Stimulated activated naive B cell treated with anti-CD40 and anti-IgM and Interleukin-4, amounts not matched to agents 10 μg/mL and 1 μg/mL and 100 μg/mL, for 72 hours (primary cell): ENCODE results near the gene KAZN.

Experiments used
- ATAC-seq, 2 donors: fragments of 150-1000 bp; cut with Tn5 transposase; replicated peaks; 2 replicates each; pipeline ENCODE4 v1.10.0; 2021; ENCODE audit warnings: moderate library complexity in 1 of 2
- DNase-seq: peaks from one replicate; pipeline ENCODE4 v3.0.0; 2021
- H3K27ac Mint-ChIP-seq: one replicate; pipeline ENCODE4 v1.8.0; 2022; ENCODE audit warnings: mild to moderate bottlenecking, mixed read lengths
- H3K27me3 Mint-ChIP-seq, 2 donors: one replicate each; pipeline ENCODE4 v1.8.0; 2022; ENCODE audit warnings: mixed read lengths in 2 of 2
- H3K36me3 Mint-ChIP-seq, 2 donors: one replicate each; pipeline ENCODE4 v1.8.0; 2022; ENCODE audit warnings: mixed read lengths in 2 of 2, mild to moderate bottlenecking in 1 of 2
- H3K4me1 Mint-ChIP-seq, 2 donors: one replicate each; pipeline ENCODE4 v1.8.0; 2022; ENCODE audit warnings: mixed read lengths in 2 of 2, mild to moderate bottlenecking in 1 of 2
- H3K4me3 Mint-ChIP-seq, 2 donors: one replicate each; pipeline ENCODE4 v1.8.0; 2022; ENCODE audit warnings: mild to moderate bottlenecking in 2 of 2, mixed read lengths in 2 of 2, moderate library complexity in 1 of 2
- H3K9me3 Mint-ChIP-seq, 2 donors: one replicate each; pipeline ENCODE4 v1.8.0; 2022; ENCODE audit warnings: mixed read lengths in 2 of 2, mild to moderate bottlenecking in 1 of 2

Gene KAZN

DNA sequence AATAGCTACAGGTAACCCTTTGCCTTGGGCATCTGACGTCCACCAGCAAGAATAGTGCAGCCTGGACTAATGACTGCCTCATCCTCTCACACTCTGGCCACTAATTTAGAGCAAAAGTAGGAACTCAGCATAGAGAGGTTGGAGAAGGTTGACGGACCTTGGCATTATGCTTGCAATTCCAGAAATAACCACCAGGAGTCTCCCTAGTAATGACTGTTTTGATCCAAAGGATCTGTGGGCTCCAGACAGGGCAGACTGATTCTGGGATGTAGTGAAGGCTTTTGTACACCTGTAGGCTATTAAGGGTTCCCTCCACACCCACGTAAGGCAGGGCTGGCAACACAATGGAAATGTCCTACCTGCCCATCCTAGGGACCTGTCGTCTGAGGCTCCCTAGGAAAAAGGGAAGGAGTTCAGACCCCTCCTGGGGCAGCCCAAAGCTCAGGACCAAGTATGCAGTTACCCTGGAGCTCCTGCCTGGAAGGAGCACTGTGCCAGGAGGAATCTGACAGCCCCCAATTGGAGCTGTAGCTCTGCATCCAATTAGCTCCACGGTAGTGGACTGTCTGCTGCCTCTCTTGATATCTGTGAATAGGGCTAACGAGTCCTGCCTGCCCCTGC, 464.1 kb downstream of the KAZN start:
- no peak for ATAC-seq
- no peaks in the 10 kb centered on the region for H3K36me3 Mint-ChIP-seq
- no peaks in the 10 kb centered on the region for H3K4me1 Mint-ChIP-seq
- DNase-seq: no peak
- H3K9me3 Mint-ChIP-seq: peaks cover 0 to 5% of the 10 kb centered on the region in 2 donors
- no peak overlapping the region for H3K27ac Mint-ChIP-seq
- no peak overlapping the region for H3K4me3 Mint-ChIP-seq
- H3K27me3 Mint-ChIP-seq: peaks cover 0 to 6% of the 10 kb centered on the region in 2 donors

DNA sequence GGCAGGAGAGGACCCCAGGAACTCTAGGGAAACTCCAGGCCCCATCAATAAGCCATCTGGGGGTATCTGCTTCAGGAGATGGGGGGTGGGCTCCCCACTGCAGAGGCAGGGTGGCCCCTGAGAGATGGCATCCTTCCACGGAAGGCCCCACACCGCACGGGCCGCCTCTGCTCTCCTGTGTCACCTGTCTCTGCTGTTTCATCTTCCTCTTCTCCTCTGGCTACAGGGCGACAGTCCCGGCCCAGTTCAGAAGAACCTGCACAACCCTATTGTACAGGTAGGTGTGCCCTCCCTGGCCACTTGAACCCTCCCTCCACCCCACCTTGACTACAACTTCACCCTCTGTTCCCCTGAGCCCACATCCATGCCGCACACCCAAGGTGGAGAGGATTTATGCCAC, 464.9 kb downstream of the KAZN start:
- DNase-seq (no peak), ATAC-seq (no peak)
- Mint-ChIP-seq H3K4me1 (no peaks in the 10 kb centered on the region), H3K36me3 (no peaks in the 10 kb centered on the region), H3K9me3 (peaks cover 0 to 5% of the 10 kb centered on the region in 2 donors), H3K27ac (no peak overlapping the region), H3K27me3 (no peaks in the 10 kb centered on the region), H3K4me3 (no peak overlapping the region)

DNA sequence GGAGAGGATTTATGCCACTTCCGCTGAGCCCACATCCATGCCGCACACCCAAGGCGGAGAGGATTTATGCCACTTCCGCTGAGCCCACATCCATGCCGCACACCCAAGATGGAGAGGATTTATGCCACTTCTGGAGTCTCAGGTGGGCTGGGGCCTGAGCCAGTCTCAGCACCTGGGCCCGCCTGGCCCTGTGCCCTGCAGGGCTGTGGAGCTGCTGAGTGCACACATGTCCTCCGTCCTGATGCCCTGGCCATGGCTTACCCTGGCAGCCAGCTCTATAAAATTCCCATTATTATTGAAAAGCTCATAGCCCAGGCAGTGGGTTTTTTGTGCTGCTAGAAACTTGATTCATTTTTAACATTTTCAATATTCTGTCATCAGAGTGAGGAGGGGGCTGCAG, 465.3 kb downstream of the KAZN start:
- DNase-seq (no peak), ATAC-seq (no peak)
- H3K27ac Mint-ChIP-seq: no peak overlapping the region
- H3K27me3 Mint-ChIP-seq: no peaks in the 10 kb centered on the region
- peaks cover 0 to 5% of the 10 kb centered on the region in 2 donors for H3K9me3 Mint-ChIP-seq
- H3K36me3 Mint-ChIP-seq: no peaks in the 10 kb centered on the region
- no peak overlapping the region for H3K4me3 Mint-ChIP-seq
- H3K4me1 Mint-ChIP-seq: no peaks in the 10 kb centered on the region

DNA sequence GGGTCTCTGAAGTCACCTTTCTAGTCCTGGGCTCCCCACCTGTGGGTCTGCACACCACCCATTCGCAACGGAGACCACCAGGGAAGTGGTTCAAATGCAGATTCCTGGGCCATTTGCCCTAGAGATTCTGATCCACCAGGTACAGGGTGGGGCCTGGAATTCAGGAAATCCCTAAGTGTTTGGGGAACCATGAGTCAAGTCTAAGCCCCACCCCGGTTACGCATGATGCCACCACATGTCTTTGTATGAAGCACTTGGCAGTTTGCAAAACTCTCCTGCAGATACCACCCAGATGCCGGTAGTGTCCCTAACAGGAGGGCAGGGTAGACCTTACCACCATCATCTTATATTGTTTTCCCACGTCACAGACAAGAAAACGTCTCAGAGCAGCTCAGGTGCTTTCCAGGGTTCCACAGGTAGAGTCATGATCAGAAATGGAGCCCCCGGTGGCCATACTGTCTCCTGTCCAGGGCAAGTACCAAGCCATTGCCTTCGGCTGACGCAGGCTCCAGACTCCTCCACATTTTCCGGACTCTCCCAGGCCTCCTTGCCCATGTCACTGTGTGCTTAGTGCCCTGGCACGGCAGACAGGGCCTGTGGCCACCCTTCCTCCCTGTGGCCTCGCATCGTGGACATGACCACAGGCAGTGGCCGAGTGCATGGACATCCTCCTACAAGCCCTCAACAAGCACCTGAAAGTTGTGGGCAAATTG, 465.9 kb downstream of the KAZN start:
- Mint-ChIP-seq H3K4me1 (no peaks in the 10 kb centered on the region), H3K27me3 (no peaks in the 10 kb centered on the region), H3K36me3 (no peaks in the 10 kb centered on the region), H3K4me3 (no peak overlapping the region), H3K27ac (no peak overlapping the region), H3K9me3 (peaks cover 0 to 5% of the 10 kb centered on the region in 2 donors)
- no peak for ATAC-seq
- DNase-seq: no peak

DNA sequence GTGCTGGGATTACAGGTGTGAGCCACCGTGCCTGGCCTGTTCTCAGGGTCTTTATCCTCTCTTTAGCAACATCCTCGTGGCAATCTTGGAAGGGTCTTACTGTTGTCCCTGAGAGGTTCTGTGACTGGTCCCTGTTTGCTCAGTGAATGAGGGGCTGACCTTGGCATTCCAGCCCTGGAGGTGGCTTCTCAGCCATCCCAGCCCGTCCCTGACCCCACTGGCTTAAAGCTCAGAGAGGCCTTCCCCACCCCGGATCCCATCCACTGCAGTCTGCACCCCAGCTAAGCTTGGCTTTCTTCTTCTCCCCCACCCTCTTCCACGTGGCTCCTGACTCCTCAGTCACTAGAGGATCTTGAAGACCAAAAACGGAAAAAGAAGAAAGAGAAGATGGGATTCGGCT, 466.8 kb downstream of the KAZN start:
- ATAC-seq (no peak), DNase-seq (no peak)
- H3K27ac Mint-ChIP-seq: no peak overlapping the region
- H3K36me3 Mint-ChIP-seq: no peaks in the 10 kb centered on the region
- no peak overlapping the region for H3K4me3 Mint-ChIP-seq
- H3K4me1 Mint-ChIP-seq: no peaks in the 10 kb centered on the region
- H3K27me3 Mint-ChIP-seq: no peaks in the 10 kb centered on the region
- peaks cover 0 to 5% of the 10 kb centered on the region in 2 donors for H3K9me3 Mint-ChIP-seq

DNA sequence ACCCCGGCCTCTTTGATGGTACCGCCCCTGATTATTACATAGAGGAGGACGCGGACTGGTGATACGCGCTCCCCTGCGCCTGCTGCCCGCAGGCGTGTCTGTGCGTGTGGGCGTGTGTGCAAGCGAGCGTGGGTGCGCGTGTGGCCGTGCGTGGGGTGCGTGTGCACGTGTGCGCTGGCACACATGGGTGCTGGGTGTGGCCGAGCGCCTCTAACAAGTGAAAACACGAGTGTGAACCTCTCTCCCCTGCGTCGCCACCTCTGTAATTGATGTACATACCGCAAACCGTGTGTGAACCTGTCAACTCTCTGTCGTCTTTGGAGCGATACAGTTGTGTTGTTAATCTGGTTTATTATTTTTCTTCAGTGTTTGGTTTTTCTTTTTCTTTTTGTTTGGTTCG, 467.3 kb downstream of the KAZN start:
- no peaks in the 10 kb centered on the region for H3K36me3 Mint-ChIP-seq
- H3K27ac Mint-ChIP-seq: no peak overlapping the region
- no peaks in the 10 kb centered on the region for H3K4me1 Mint-ChIP-seq
- peaks cover 0 to 5% of the 10 kb centered on the region in 2 donors for H3K9me3 Mint-ChIP-seq
- ATAC-seq (no peak), DNase-seq (no peak)
- H3K27me3 Mint-ChIP-seq: no peaks in the 10 kb centered on the region
- H3K4me3 Mint-ChIP-seq: no peak overlapping the region

DNA sequence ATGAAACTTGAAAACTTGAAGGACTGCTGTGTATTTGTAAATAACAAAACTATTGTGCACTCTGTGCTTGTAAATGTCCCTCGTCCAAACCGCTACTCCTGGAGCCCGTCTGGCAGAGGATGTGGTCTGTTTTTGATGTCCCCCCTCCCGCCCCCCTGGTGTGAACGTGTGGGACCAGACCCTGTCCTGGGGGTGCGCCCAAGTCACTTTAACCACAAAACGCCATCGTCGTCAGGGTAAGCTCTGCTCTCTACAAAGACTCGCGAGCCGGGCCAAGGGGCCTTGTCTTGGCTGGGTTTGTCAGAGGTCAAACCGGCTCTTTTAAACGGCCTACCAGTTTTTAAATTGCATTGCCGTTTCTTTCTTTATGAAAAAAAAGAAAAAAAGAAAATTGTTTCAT, 467.7 kb downstream of the KAZN start:
- ATAC-seq: no peak
- no peaks in the 10 kb centered on the region for H3K27me3 Mint-ChIP-seq
- H3K4me1 Mint-ChIP-seq: no peaks in the 10 kb centered on the region
- DNase-seq: no peak
- H3K27ac Mint-ChIP-seq: no peak overlapping the region
- no peak overlapping the region for H3K4me3 Mint-ChIP-seq
- peaks cover 0 to 5% of the 10 kb centered on the region in 2 donors for H3K9me3 Mint-ChIP-seq
- no peaks in the 10 kb centered on the region for H3K36me3 Mint-ChIP-seq

DNA sequence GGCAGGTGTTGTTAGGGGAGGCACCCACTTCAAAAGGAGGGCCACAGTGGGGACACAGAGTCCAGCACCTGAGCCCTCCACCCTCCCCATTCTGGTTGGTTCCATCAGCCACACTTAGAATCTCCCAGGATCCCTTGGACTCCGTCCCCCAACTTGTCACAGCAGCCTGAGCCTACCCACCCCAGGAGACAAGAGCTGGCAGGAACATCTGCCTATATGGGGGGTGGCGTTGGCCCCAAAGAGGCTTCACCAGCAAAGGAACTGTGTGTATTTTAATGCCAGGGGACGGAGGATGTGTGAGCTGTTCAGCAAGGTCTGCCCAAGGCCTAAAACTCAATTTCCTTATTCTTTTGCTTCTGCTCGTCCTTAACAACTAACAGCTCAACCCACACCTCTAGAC, 468.7 kb downstream of the KAZN start:
- no peak overlapping the region for H3K27ac Mint-ChIP-seq
- no peaks in the 10 kb centered on the region for H3K27me3 Mint-ChIP-seq
- H3K4me1 Mint-ChIP-seq: no peaks in the 10 kb centered on the region
- ATAC-seq (no peak), DNase-seq (no peak)
- no peak overlapping the region for H3K4me3 Mint-ChIP-seq
- no peaks in the 10 kb centered on the region for H3K36me3 Mint-ChIP-seq
- H3K9me3 Mint-ChIP-seq: peaks cover 0 to 2% of the 10 kb centered on the region in 2 donors

DNA sequence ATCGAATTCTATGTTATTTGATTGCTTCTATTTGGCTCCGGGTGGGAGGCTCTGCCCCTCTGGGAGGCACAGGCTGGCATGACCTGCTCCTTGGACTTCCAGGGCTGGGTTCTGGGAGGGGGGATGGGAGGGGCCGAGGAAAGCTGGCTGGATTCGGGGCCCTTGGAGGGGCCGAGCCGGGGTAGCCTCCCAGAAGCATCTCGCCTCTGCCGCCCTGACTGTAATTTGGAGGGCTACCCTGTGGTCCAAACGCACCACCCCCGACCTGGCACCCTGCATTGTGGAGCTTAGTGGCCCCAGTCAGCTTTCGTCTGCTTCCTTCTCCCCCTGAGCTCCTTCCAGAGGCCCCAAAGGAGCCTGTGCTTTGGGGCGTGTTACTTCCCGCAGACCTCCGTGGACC, 469.7 kb downstream of the KAZN start:
- ATAC-seq (no peak), DNase-seq (no peak)
- no peak overlapping the region for H3K27ac Mint-ChIP-seq
- no peaks in the 10 kb centered on the region for H3K4me1 Mint-ChIP-seq
- H3K27me3 Mint-ChIP-seq: no peaks in the 10 kb centered on the region
- H3K4me3 Mint-ChIP-seq: no peak overlapping the region
- H3K36me3 Mint-ChIP-seq: no peaks in the 10 kb centered on the region
- no peaks in the 10 kb centered on the region for H3K9me3 Mint-ChIP-seq

DNA sequence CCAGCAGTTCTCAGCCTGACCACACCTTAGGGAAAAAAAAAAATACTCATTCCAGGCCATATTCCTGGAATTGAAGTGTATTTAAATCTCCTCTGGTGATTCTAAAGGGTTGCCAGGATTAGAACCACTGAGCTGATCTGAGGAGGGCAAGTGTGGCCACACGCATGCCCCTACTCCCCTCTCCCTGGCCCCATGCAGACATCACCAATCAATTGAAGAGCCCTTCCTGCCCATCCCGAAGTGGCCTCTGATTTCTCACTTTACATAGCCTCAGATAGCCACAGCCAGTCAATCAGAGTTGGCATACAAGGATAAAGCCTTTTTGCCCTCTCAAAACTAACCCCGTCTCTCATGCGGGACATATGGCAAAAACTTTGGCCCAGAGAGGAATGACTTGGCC, 470.5 kb downstream of the KAZN start:
- Mint-ChIP-seq H3K27me3 (no peaks in the 10 kb centered on the region), H3K4me3 (no peak overlapping the region), H3K36me3 (no peaks in the 10 kb centered on the region), H3K4me1 (no peaks in the 10 kb centered on the region), H3K9me3 (no peaks in the 10 kb centered on the region), H3K27ac (no peak overlapping the region)
- no peak for ATAC-seq
- no peak for DNase-seq

DNA sequence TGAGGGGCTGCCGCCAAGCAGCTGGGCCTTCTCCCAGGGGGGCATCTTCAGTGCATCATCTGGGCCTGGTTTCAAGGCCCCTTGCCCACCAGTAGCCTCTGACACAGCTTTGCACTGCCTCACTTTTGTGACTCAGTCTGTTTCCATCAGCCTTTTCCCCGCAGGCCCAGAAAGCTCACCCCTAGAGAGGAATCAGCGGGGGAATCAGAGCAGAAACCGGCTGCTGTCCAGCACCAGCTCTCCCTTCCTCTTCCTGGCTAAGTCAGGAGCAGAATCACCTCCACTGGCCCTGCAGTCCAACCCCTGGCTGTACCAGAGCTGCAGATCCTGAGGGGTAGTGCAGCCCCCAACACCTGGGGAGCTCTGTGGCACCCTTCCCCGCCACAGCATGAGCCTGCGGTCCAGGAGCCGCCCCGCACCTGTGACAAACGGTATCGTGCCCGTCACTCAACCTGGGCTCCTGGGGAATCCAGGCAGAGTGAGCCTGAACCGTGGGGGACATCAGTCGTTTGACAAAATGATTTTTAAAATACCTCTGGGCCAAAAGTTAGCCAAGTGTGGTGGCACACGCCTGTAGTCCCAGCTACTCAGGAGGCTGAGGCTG, 471.8 kb downstream of the KAZN start:
- H3K36me3 Mint-ChIP-seq: no peaks in the 10 kb centered on the region

DNA sequence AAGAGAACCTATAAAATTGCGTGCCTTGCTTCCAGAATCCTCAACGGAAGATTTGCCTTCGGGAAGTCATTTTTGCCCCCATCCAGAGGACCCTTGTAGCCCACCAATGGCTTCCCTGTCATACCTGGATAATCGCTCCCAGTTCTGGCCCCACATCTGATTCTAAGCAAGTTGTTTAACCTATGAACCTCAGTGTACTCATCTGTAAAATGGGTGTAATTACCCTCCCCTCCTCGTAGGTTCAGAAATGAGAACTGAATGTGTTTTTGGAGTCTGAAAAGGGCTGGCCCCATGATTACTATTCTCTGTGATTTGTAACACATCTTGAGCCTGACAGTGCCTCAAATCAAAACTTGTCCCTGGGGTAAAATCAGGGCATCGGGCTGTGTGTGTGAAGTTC, 473.5 kb downstream of the KAZN start:
- no peaks in the 10 kb centered on the region for H3K4me1 Mint-ChIP-seq
- H3K4me3 Mint-ChIP-seq: no peak overlapping the region
- ATAC-seq (no peak), DNase-seq (no peak)
- no peak overlapping the region for H3K27ac Mint-ChIP-seq
- no peaks in the 10 kb centered on the region for H3K36me3 Mint-ChIP-seq
- H3K27me3 Mint-ChIP-seq: no peaks in the 10 kb centered on the region
- H3K9me3 Mint-ChIP-seq: no peaks in the 10 kb centered on the region

More for the DNA sequence above, 471.8 kb downstream of the KAZN start:
- ATAC-seq (no peak), DNase-seq (no peak)
- Mint-ChIP-seq H3K4me3 (no peak overlapping the region), H3K9me3 (no peaks in the 10 kb centered on the region), H3K27me3 (no peaks in the 10 kb centered on the region), H3K4me1 (no peaks in the 10 kb centered on the region), H3K27ac (no peak overlapping the region)

DNA sequence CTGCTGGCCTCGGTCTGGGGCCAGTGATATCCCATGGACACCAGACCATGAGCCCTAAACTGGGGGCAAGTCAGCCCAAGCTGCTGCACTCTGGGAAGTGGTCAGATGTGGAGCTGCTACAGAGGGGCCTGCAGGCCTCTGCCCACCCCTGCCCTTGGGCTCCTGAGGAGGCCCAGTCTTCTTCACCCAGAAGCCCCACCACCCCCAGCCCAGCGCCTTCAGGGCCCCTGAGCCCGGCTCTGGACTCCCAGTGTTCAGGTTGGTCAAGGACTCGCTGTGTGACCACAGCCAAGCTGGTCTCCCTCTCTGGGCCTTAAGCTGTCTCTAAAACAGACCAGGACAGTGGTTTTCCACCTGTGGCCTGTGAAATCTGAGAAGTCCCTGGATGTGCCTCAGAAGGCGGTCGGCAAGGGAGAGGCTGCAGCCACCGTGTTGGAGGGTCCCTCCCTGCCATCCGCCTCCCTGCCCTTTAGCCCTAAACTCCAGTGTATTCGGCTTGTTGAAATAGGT, 475.4 kb downstream of the KAZN start:
- H3K4me3 Mint-ChIP-seq: no peak overlapping the region
- DNase-seq (no peak), ATAC-seq (no peak)
- no peaks in the 10 kb centered on the region for H3K36me3 Mint-ChIP-seq
- H3K27ac Mint-ChIP-seq: no peak overlapping the region
- no peaks in the 10 kb centered on the region for H3K27me3 Mint-ChIP-seq
- no peaks in the 10 kb centered on the region for H3K4me1 Mint-ChIP-seq
- no peaks in the 10 kb centered on the region for H3K9me3 Mint-ChIP-seq

DNA sequence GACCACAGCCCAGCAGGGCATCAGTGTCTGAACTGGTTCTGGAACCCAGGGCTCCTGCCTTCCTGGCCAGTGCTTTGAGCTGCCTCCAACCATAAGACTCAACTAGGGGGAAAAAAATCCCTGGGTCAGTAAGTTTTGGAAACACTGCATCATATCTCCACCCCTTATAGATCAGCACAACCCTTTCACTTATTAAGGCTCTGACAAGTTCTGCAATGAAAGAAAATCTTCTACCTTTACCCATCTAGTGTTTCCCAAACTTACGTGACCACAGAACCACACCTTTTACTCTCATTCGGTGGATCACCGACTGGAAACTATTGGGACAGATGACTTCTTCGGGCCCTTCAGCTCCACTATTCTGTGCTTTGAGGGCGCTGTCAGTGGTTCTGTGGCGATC, 476.7 kb downstream of the KAZN start:
- DNase-seq (no peak), ATAC-seq (no peak)
- H3K27me3 Mint-ChIP-seq: no peaks in the 10 kb centered on the region
- no peaks in the 10 kb centered on the region for H3K4me1 Mint-ChIP-seq
- H3K9me3 Mint-ChIP-seq: no peaks in the 10 kb centered on the region
- H3K27ac Mint-ChIP-seq: no peak overlapping the region
- no peak overlapping the region for H3K4me3 Mint-ChIP-seq
- no peaks in the 10 kb centered on the region for H3K36me3 Mint-ChIP-seq

DNA sequence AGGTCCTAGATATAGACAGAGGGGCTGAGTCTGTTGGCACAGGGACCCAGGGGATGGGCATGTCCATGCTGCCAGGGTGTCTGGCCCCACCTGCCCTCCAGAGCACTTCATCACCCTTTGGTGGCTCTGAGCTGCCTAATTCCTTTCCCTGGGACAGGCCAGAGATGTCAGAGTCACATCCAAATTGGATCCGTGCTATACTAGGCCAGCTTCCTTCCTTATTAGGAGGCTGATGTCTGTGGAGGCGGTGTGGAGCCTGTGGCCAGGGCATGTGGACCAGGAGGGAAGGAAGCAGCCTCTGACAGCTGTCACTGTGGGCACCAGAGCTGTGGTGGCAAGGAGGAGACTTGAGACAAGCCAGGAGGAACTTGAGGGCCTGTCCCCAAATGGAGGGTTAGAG, 477.3 kb downstream of the KAZN start:
- Mint-ChIP-seq H3K4me3 (no peak overlapping the region), H3K27me3 (no peaks in the 10 kb centered on the region), H3K27ac (no peak overlapping the region), H3K4me1 (no peaks in the 10 kb centered on the region), H3K36me3 (no peaks in the 10 kb centered on the region), H3K9me3 (no peaks in the 10 kb centered on the region)
- ATAC-seq (no peak), DNase-seq (no peak)
